GM12878 (cell line): ENCODE measurements around the gene SPAAR. TPM values are rescaled to one million over a fixed set of nuclear protein-coding genes. Genes with fewer than 3 reads are reported as not detected.

Source experiments
- ATAC-seq: fragments of 200-7000 bp; cut with Tn5 transposase; 3 replicates; pipeline ENCODE4 v1.9.1; 2020; ENCODE audit warnings: mild to moderate bottlenecking, moderate library complexity
- BruUV-seq: library from RNA; stranded (reverse); fragments of 400-500 nt; replicated peaks from 2 replicates; lab custom pipeline; 2021; lab: Mats Ljungman, UMichigan
- CTCF ChIA-PET: fragments of 300-600 bp; sonication (Branson Sonifier 250); formaldehyde crosslinking; extraction: SDS; loops from one replicate; lab custom pipeline; 2021; ENCODE audit warnings: inconsistent platforms; lab: Yijun Ruan, JAX
- POLR2A ChIA-PET: fragments of 350-600 bp; formaldehyde crosslinking; extraction: SDS; loops from one replicate; lab custom pipeline; 2021; ENCODE audit warnings: inconsistent platforms; lab: Charles Lee
- RAD21 ChIA-PET: fragments of 300-600 bp; sonication (Branson Sonifier 250); formaldehyde crosslinking; loops from one replicate; lab custom pipeline; 2023; ENCODE audit warnings: antibody characterized with exemption; ENCODE audit not compliant: unreplicated experiment; lab: Charles Lee
- SMC1A ChIA-PET: fragments of 300-600 bp; sonication (Branson Sonifier 250); formaldehyde crosslinking; loops from one replicate; lab custom pipeline; 2023; ENCODE audit not compliant: unreplicated experiment, uncharacterized antibody; lab: Charles Lee
- DNase-seq: peaks from one replicate; pipeline ENCODE4 v3.0.0-alpha.2; 2011; ENCODE audit warnings: low read depth, low spot score
- FAIRE-seq: peaks from 3 replicates; lab custom pipeline; 2011; peaks lifted over from hg19 to GRCh38; lab: Jason Lieb, UNC
- H2AFZ ChIP-seq: 2 replicates; pipeline ENCODE4 v1.6.0; 2011; ENCODE audit warnings: low read depth, low read length, control low read depth; ENCODE audit not compliant: control insufficient read depth
- H3K27ac ChIP-seq: 2 replicates; pipeline ENCODE4 v1.5.1; 2011; ENCODE audit warnings: control low read depth; ENCODE audit not compliant: control insufficient read depth, insufficient read depth
- H3K27me3 ChIP-seq, 2 experiments: replicated peaks in 1 of 2; 2 replicates each; pipeline versions ENCODE4 v1.6.0 to v1.6.1; 2011; ENCODE audit warnings: low read length in 1 of 2; ENCODE audit not compliant: control insufficient read depth in 2 of 2, insufficient read depth in 2 of 2
- H3K36me3 ChIP-seq, 2 experiments: 2 replicates each; pipeline ENCODE4 v1.5.1; 2011; ENCODE audit warnings: low read length in 1 of 2; ENCODE audit not compliant: control insufficient read depth in 2 of 2, insufficient read depth in 2 of 2
- H3K4me1 ChIP-seq: 2 replicates; pipeline ENCODE4 v1.6.1; 2011; ENCODE audit warnings: mild to moderate bottlenecking, low read length, moderate library complexity, mixed read lengths; ENCODE audit not compliant: control insufficient read depth, insufficient read depth
- H3K4me2 ChIP-seq: 2 replicates; pipeline ENCODE4 v1.6.0; 2011; ENCODE audit warnings: control low read depth; ENCODE audit not compliant: control insufficient read depth, insufficient read depth
- H3K4me3 ChIP-seq: fragments of 200-600 bp; sonication (generic); 2 replicates; pipeline ENCODE4 v1.5.1; 2016
- H3K79me2 ChIP-seq: 2 replicates; pipeline ENCODE4 v1.6.0; 2011; ENCODE audit warnings: low read length; ENCODE audit not compliant: control insufficient read depth, insufficient read depth
- H3K9ac ChIP-seq: 2 replicates; pipeline ENCODE4 v1.8.0; 2011; ENCODE audit warnings: low read length, control low read depth, mixed read lengths; ENCODE audit not compliant: control insufficient read depth, insufficient read depth
- H3K9me3 ChIP-seq: replicated peaks from 3 replicates; pipeline ENCODE4 v1.5.1; 2011; ENCODE audit warnings: mild to moderate bottlenecking, low read length; ENCODE audit not compliant: control insufficient read depth, insufficient read depth
- H4K20me1 ChIP-seq: 2 replicates; pipeline ENCODE4 v1.6.0; 2011; ENCODE audit not compliant: control insufficient read depth, insufficient read depth
- HCFC1 ChIP-seq: fragments of 150-350 bp; IDR thresholded peaks from 2 replicates; pipeline ENCODE4 v1.6.1; 2014; ENCODE audit warnings: low read length
- NFYA ChIP-seq: IDR thresholded peaks from 2 replicates; pipeline ENCODE4 v1.6.1; 2011; ENCODE audit warnings: low read depth, mild to moderate bottlenecking, low read length, improper control_type of control experiment, borderline replicate concordance
- PKNOX1 ChIP-seq: fragments of 450-650 bp; IDR thresholded peaks from 2 replicates; pipeline ENCODE4 v1.6.1; 2016; ENCODE audit warnings: mild to moderate bottlenecking
- ZBTB11 ChIP-seq: fragments of 450-650 bp; formaldehyde crosslinking; IDR thresholded peaks from 2 replicates; pipeline ENCODE4 v1.5.0; 2022; ENCODE audit warnings: mild to moderate bottlenecking, missing genetic modification characterization
- WGBS: methylation state at CpG from one replicate; pipeline ENCODE4 v1.1.6; 2016; ENCODE audit warnings: low lambda C conversion rate; ENCODE audit not compliant: insufficient replicate concordance, insufficient coverage; ENCODE audit errors: missing lambda C conversion rate; 5-methylcytosine and 5-hydroxymethylcytosine counted together
- in situ Hi-C: fragments of 300-500 bp; cut with MboI; formaldehyde crosslinking; loops from 9 replicates; pipeline ENCODE4 v1.14.3; 2018; ENCODE audit warnings: mixed read lengths
- intact Hi-C: fragments of 100-400 bp; cut with micrococcal nuclease; formaldehyde crosslinking; loops from one replicate; pipeline ENCODE4 v1.14.2; 2022; ENCODE audit not compliant: unreplicated experiment
- polyA plus RNA-seq, 11 experiments: library from polyadenylated mRNA; depleted of rRNA in 4 of 11; unstranded in 6 of 11; stranded (reverse) in 5 of 11; fragments of >200 nt; fragmentation: Nextera tagmentation in 4 of 11; fragmentation: Illumina TruSeq in 1 of 11; extraction: Ambion mirVana in 4 of 11; extraction: Trizol in 1 of 11; gene quantifications; 1 replicate in 1 of 11; 2 replicates in 10 of 11; pipeline versions ENCODE4 v1.2.1 to v1.2.3, GENCODE V29; 2011 to 2016; ENCODE audit warnings: inconsistent platforms in 2 of 11, missing spikeins in 2 of 11, low read depth in 1 of 11
- total RNA-seq, 4 experiments: library from RNA; depleted of rRNA in 3 of 4; stranded (reverse); fragments of >200 nt in 3 of 4; fragmentation: Illumina TruSeq in 1 of 4; extraction: Trizol in 1 of 4; gene quantifications; 2 replicates each; pipeline versions ENCODE4 v1.2.1 to v1.2.3, GENCODE V29; 2013 to 2021

Gene SPAAR
- total and polyA plus RNA-seq, 10 of the 15 experiments (the other 5 are each of a cell fraction or from before 2014, with no cell fraction given), result not detected

GRCh38 chr9:35872505-35872904 lies 36.8 kb upstream of the SPAAR start:
- no peak for TF ChIP-seq NFYA
- no peak for TF ChIP-seq ZBTB11 (CRISPR knock-in tag)
- no peak for TF ChIP-seq PKNOX1
- no peak for TF ChIP-seq HCFC1
- 33% methylated on average over 3 of the region's 3 CpGs for WGBS
- Histone ChIP-seq H3K36me3 (no peaks in the 10 kb centered on the region), H3K4me2 (no peak overlapping the region), H3K79me2 (no peaks in the 10 kb centered on the region), H3K4me3 (no peak overlapping the region), H3K27ac (no peak overlapping the region), H4K20me1 (no peaks in the 10 kb centered on the region), H2AFZ (no peak overlapping the region), H3K4me1 (no peaks in the 10 kb centered on the region), H3K27me3 (no peaks in the 10 kb centered on the region), H3K9me3 (peaks cover 5% of the 10 kb centered on the region; the same call in 2 of the 3 replicates), H3K9ac (no peak overlapping the region)
- ChIA-PET RAD21 (interaction anchor here (0.9 kb wide), 1 partner anchor 37 kb away, joined by 3 read pairs; no protein-coding TSS in a partner anchor), CTCF (interaction anchor here (2.0 to 2.7 kb wide), 2 partner anchors 9 to 46 kb away, joined by 5 to 19 read pairs; no protein-coding TSS in a partner anchor), POLR2A (interaction anchor here (0.6 kb wide), 2 partner anchors 129 to 1191 kb away, joined by 4 to 5 read pairs; no protein-coding TSS in a partner anchor), SMC1A (interaction anchor here (0.7 to 1.4 kb wide), 5 partner anchors 9 to 186 kb away, joined by 3 read pairs; no protein-coding TSS in a partner anchor)
- no peak for ATAC-seq
- no peak for FAIRE-seq
- intact Hi-C loops, result no loop called here
- BruUV-seq, result no TSS peak
- no peak for DNase-seq
- in situ Hi-C loops, result no loop called here
